Measurements from ENCODE around the gene TSPAN18. TPM values are rescaled to one million over a fixed set of nuclear protein-coding genes. Genes with fewer than 3 reads are reported as not detected.

The TSPAN18 gene
- polyA plus RNA-seq, 6 donors from 2014 or later: 0.27 to 1.6 (median 1.1) TPM; not detected in 1

DNA sequence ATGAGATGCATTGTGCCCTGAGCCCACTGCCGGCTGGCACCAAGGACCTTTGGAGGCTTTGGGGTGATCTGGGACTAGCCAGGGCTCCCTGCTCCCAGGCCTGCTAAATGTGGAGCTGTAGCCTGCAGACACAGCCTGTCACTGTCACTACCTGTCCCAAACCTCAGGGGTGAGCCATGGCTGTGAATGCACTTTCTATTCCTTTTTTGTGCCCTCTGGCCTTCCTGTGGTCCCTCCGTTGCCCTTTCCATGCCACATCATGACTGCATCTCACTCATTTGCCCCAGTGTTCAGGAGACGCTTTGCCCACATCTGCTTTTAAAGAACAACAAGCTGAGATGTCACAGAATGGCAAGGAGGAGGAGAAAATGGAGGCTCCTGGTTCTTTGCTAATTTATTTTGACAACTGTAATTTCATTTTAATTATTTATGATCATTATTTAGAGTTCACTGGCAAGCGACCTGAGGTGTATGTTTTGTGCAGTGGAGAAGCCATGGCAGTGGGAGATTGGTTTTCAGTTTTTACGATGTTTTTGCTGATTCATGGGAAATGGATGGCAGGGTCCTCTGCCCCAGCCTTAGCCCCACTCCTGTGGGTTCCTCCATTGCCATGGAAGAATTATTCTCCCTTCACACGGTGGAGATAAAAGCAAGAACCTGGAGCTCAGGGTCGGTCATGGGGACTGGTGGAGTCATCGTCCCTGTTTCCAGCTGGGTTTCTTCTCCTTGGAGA lies 69.2 kb downstream of the TSPAN18 start:
- no peaks in the 10 kb centered on the region for H3K4me1 Mint-ChIP-seq
- no peaks in the 10 kb centered on the region for H3K9me3 Mint-ChIP-seq
- no peaks in the 10 kb centered on the region for H3K36me3 Mint-ChIP-seq
- no peak for ATAC-seq (ENCODE audit: low read depth in 2 of 2)
- no peak for DNase-seq
- H3K27me3 Mint-ChIP-seq: peaks cover 1 to 31% (median 21%) of the 10 kb centered on the region in 3 donors
- H3K4me3 Mint-ChIP-seq: no peak overlapping the region
- H3K27ac Mint-ChIP-seq: no peak overlapping the region

DNA sequence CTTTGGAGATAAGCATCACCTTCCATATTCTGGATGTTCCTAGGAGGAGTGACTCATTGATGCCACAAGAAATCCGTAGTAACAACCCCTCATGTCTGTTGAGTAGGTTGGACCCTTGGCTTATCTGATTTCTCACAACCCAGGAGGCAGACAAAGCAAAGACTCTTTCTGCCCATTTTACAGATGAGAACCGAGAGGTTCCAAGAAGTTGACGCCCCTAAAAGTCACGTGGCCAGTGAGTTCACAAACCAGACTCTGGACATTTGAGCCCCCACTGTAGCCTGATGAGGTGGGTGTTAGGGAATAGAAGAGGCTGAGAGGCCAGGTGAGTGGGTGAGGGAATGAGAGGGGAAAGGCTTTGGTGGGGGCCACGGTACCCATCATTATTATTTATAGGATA lies 70.3 kb downstream of the TSPAN18 start:
- DNase-seq (no peak), ATAC-seq (ENCODE audit: low read depth in 2 of 2) (no peak)
- no peak overlapping the region for H3K27ac Mint-ChIP-seq
- H3K4me1 Mint-ChIP-seq: no peaks in the 10 kb centered on the region
- no peaks in the 10 kb centered on the region for H3K36me3 Mint-ChIP-seq
- peaks cover 7 to 39% (median 31%) of the 10 kb centered on the region in 3 donors for H3K27me3 Mint-ChIP-seq
- H3K4me3 Mint-ChIP-seq: no peak overlapping the region
- no peaks in the 10 kb centered on the region for H3K9me3 Mint-ChIP-seq

DNA sequence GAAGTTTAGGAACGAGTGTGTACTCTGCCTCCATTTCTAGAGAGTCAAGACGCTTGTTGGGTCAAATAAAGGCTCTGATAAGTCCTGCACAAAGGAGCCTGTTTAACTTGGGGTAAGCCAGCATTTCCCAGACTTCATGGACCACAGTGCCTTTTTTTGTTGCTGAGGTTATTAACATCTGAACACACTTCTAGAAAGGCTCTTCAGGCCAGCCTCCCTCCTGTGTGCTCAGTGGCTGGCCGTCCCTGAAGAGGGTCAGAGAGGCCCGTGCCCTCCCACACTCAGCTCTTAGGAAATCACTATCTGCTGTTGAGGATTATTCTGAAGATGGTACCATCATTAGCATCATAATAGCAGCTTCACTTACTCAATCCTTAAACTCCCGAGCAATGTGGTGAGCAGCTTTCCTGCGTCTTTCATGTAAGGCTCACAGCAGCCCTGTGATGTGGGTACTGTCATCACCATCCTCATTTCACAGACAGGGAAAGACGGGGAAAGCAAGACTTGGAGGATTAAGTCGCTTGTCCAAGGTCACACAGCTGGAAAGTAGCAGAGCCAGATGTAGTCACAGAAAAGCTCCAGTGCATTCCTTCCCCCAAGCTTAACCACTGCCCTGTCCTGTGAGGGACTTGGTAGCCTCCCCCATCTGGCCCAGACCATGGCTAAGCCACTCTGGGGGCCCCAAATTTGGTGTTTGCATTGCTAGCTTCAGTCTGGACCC lies 71.3 kb downstream of the TSPAN18 start:
- Mint-ChIP-seq H3K4me1 (no peaks in the 10 kb centered on the region), H3K4me3 (no peak overlapping the region), H3K9me3 (no peaks in the 10 kb centered on the region), H3K27me3 (peaks cover 7 to 41% (median 40%) of the 10 kb centered on the region in 3 donors), H3K27ac (no peak overlapping the region), H3K36me3 (no peaks in the 10 kb centered on the region)
- no peak for ATAC-seq (ENCODE audit: low read depth in 2 of 2)
- no peak for DNase-seq

DNA sequence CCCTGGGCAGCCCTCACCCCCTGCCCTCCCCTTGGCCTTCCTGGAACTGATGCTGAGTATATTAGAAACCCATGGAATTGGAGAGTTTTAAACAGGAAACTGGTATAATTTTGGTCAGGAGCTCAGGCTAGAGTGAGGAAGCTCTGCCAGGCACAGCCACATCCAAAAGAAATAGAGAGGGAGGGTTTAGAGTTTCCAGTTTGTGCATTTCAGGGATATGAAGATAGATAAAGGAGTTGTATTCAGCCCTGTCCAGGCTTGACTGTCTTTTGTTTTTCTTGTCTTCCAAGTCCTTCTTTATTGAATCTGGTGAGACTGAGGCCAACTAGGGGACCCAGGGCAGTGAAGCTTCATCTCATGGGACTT lies 71.8 kb downstream of the TSPAN18 start:
- H3K27me3 Mint-ChIP-seq: peaks cover 12 to 46% (median 43%) of the 10 kb centered on the region in 3 donors
- ATAC-seq (ENCODE audit: low read depth in 2 of 2) (no peak), DNase-seq (no peak)
- no peak overlapping the region for H3K4me3 Mint-ChIP-seq
- H3K9me3 Mint-ChIP-seq: no peaks in the 10 kb centered on the region
- H3K36me3 Mint-ChIP-seq: no peaks in the 10 kb centered on the region
- H3K27ac Mint-ChIP-seq: no peak overlapping the region
- H3K4me1 Mint-ChIP-seq: no peaks in the 10 kb centered on the region

DNA sequence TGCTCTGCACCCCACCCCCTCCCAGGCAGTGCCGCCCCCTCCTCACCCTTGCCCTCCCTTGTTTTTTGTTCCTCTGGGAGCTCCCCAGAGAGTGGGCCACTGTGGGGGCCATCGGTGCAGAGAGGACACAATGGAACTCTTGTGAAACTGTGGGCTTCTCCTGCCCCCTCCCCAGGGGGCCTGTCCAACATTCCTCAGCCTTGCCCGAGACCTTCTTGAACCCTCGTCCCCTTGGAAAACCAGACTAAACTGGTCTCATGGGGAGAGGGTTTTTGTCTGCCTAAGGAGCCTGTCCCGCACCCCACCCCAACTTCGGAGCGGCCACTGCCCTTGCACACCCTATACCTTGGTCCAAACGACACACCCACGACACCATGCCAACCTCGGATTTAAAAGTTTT lies 72.2 kb downstream of the TSPAN18 start:
- Mint-ChIP-seq H3K9me3 (no peaks in the 10 kb centered on the region), H3K4me1 (no peaks in the 10 kb centered on the region), H3K4me3 (no peak overlapping the region), H3K27ac (no peak overlapping the region), H3K27me3 (peaks cover 15 to 47% (median 42%) of the 10 kb centered on the region in 3 donors), H3K36me3 (no peaks in the 10 kb centered on the region)
- ATAC-seq (ENCODE audit: low read depth in 2 of 2) (no peak), DNase-seq (no peak)

DNA sequence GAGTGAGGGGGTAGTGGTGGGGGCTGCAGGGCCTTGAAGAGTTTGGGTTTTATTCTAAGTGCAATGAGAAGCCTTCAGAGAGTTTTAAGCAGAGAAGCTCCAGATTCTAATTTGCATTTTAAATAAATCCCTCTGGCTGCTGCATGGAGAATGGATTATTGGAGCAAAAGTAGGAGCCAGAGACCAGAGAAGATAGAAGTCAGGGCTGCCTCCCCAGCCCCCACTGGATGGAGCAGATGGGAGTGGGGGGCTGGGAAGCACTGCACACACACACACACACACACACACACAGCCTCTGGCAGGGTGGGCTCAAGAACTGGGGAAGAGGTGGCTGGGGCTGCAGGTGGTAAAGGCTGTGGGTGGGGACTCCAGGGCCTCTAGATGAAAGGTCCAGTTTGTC lies 75.6 kb downstream of the TSPAN18 start:
- peaks cover 15 to 41% (median 34%) of the 10 kb centered on the region in 3 donors for H3K27me3 Mint-ChIP-seq
- no peaks in the 10 kb centered on the region for H3K4me1 Mint-ChIP-seq
- H3K36me3 Mint-ChIP-seq: no peaks in the 10 kb centered on the region
- no peak overlapping the region for H3K4me3 Mint-ChIP-seq
- peaks cover 0 to 1% (median 0%) of the 10 kb centered on the region in 7 donors for H3K9me3 Mint-ChIP-seq
- H3K27ac Mint-ChIP-seq: no peak overlapping the region
- ATAC-seq (ENCODE audit: low read depth in 2 of 2) (no peak), DNase-seq (no peak)

DNA sequence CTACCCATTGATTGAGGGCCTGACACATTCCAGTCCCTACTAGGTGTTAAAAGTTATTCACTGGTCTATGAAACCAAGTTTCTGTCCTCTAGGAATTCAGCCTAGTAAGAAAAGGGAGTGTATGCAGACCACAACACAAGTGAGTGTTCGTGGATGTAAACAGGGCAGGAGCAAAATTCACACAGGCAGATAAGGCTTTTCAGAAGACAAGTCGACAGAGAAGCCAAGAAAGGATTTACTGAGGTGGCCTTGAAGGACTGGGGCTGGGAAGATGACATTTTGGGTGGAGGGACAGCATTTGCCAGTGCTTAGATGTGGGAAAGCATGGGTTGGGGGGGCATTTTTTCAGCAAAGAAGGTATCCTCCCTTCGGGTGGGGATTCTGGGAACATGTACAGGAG lies 76.2 kb downstream of the TSPAN18 start:
- ATAC-seq (ENCODE audit: low read depth in 2 of 2) (no peak), DNase-seq (no peak)
- Mint-ChIP-seq H3K4me1 (no peaks in the 10 kb centered on the region), H3K27me3 (peaks cover 15 to 37% (median 28%) of the 10 kb centered on the region in 3 donors), H3K36me3 (no peaks in the 10 kb centered on the region), H3K27ac (no peak overlapping the region), H3K4me3 (no peak overlapping the region), H3K9me3 (peaks cover 0 to 1% (median 0%) of the 10 kb centered on the region in 7 donors)

DNA sequence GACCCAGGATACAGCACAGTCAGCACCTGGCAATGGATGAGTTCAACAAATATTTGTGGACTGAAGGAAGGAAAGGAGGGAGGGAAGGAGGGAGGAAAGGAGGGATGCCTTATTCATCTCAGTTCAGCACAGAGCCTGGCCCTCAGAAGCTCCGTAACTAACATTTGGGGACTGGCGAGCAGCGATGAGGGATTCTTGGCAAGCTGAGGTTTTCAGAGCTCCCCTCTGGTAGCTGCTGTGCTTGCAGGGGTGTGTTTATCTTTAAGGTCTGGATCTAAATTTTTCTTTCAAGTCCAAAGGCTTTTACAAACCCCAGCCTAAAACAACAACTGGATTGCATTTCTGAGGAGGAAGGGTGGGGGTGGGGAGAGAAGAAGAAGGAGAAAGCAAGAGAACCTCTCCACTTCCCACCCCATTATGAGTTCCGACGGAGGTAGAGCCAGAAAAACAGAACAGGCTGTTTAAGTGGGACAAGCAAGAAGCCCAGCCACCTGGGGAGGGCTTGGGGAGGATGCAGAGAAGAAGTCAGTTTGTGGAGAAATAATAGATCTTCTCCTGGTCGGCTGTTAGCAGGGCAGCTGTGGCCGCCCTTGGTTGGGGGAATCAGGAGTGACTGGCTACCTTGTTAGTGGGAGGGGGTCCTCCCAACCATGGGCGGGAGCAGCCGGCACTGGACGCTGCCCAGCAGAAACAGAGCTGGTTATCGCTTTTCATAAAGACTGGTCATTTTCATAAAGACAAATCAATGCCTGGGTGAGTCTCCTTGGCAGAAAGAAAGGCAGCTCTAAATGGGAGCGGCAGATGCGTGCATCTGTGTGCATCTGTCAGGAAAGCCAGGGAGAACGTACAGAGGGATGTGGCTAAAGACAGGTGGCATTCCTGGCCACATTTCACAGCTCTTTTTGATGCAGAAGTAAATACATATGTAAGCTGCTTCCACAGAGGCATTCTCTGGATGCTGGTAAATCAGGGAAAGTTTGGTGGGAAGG lies 78.0 kb downstream of the TSPAN18 start:
- DNase-seq: no peak
- H3K4me3 Mint-ChIP-seq: no peak overlapping the region
- peaks cover 15 to 37% (median 28%) of the 10 kb centered on the region in 3 donors for H3K27me3 Mint-ChIP-seq
- H3K9me3 Mint-ChIP-seq: peaks cover 0 to 1% (median 0%) of the 10 kb centered on the region in 7 donors
- H3K36me3 Mint-ChIP-seq: no peaks in the 10 kb centered on the region
- H3K27ac Mint-ChIP-seq: no peak overlapping the region
- H3K4me1 Mint-ChIP-seq: no peaks in the 10 kb centered on the region
- no peak for ATAC-seq (ENCODE audit: low read depth in 2 of 2)

DNA sequence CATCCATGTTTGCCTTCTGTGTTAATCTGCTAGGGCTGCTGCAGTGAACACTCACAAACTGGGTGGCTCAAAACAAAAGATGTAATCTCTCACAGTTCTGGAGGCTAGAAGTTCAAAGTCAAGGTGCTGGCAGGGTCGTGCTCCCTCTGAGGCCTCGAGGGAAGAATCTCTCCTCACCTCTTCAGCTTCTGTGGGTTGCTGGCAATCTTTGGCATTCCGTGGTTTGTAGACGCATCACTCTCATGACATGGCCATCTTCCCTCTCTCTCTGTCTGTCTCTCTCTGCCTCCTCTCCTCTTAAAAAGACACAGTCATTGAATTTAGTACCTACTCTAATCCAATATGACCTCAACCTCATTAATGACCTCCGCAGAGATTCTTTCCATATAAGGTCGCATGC lies 78.8 kb downstream of the TSPAN18 start:
- Mint-ChIP-seq H3K36me3 (no peaks in the 10 kb centered on the region), H3K27me3 (peaks cover 19 to 37% (median 28%) of the 10 kb centered on the region in 3 donors), H3K9me3 (peaks cover 0 to 1% (median 0%) of the 10 kb centered on the region in 7 donors), H3K4me3 (no peak overlapping the region), H3K4me1 (no peaks in the 10 kb centered on the region), H3K27ac (peak overlapping the region in 1 of 6 donors; percentile 16)
- ATAC-seq (ENCODE audit: low read depth in 2 of 2) (no peak), DNase-seq (no peak)

DNA sequence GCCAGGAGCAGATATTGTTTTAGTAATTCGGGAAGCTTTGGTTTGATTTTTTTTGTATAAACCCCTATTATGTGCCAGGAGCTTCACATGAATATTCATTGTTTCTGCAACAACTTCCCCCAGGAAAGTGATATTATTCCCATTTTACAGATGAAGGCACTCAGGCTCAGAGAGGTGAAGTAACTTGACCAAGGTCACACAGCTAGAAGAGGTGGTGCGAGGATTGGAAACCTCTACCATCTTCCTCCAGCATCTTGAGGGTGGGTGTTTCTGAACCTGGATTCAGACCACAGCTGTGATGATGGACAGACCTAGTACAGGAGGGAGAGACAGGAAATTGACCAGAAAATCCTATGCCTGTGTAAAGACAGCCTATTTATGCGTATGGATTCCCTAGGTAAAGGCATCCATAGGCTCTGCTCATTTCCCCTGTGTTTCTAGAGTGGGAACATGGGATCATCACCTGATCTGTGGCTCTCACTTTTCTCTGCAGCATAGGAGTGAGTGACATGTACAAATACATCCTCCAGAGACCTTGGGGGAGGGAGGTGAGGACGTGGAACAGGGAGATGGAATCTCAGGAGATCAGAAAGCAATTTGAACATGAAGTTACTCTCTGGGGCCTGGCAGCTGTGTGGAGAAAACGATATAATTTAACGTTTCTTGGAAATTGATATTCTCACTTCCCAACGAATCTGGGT lies 81.4 kb downstream of the TSPAN18 start:
- Mint-ChIP-seq H3K27me3 (peaks cover 5 to 20% (median 16%) of the 10 kb centered on the region in 3 donors), H3K9me3 (peaks cover 0 to 1% (median 0%) of the 10 kb centered on the region in 7 donors), H3K4me1 (no peaks in the 10 kb centered on the region), H3K27ac (no peak overlapping the region), H3K36me3 (no peaks in the 10 kb centered on the region), H3K4me3 (no peak overlapping the region)
- DNase-seq (no peak), ATAC-seq (ENCODE audit: low read depth in 2 of 2) (no peak)

DNA sequence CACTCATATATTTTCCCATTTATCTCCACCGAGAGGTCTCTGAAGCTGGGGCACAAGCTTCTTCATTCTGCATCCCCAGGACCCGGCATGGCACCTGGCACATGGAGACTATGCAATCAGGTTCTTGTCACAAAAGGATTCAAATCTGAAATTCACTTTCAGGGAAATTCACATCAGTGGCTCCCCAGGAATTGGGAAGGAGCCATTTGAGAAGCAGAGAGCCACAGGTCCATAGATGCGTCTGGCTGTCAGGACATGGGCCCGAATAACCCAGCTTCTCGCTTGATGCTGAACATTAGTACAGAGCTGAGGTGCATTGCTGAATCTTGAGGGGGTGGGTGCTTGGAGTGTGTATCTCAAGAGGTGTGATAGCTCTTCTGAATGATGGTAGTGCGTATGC lies 82.5 kb downstream of the TSPAN18 start:
- Mint-ChIP-seq H3K27me3 (peaks cover 0 to 14% (median 10%) of the 10 kb centered on the region in 3 donors), H3K4me1 (no peaks in the 10 kb centered on the region), H3K36me3 (no peaks in the 10 kb centered on the region), H3K27ac (no peak overlapping the region), H3K4me3 (peak overlapping the region in 1 of 8 donors; percentile 36), H3K9me3 (peaks cover 0 to 1% (median 0%) of the 10 kb centered on the region in 7 donors)
- ATAC-seq (ENCODE audit: low read depth in 2 of 2) (no peak), DNase-seq (no peak)

DNA sequence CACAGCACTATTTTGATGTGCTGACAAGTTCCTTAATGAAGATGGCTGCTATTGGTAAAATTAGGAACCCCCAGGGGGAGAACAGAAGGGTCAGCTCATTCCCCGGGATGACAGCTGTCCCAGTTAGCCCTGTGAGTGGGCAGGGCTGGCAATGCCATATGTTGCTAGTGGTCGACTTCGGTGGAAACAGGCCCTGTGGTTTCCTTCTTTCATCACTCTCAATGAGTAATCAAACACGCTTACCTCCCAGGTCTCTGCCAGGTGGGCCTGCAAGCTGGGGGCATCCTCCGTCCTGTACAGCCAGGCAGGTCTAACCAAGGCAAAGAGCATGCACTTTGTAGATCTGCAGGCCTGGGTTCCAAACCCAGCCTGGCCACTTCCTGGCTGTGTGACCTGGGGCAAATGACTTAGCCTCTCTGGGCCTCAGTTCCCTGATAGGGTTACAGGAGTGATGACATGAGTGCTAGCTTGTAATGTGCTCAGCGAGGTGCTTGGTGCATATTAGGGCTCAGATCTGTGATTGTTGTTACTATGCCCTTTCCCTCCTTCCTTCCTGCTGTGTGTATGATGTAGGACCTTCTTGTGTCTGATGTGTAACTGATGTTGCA lies 85.2 kb downstream of the TSPAN18 start:
- H3K27ac Mint-ChIP-seq: no peak overlapping the region

More for the DNA sequence above, 85.2 kb downstream of the TSPAN18 start:
- no peak for ATAC-seq (ENCODE audit: low read depth in 2 of 2)
- Mint-ChIP-seq H3K9me3 (peaks cover 0 to 2% (median 0%) of the 10 kb centered on the region in 7 donors), H3K4me3 (no peak overlapping the region), H3K36me3 (no peaks in the 10 kb centered on the region), H3K27me3 (peaks cover 0 to 12% (median 10%) of the 10 kb centered on the region in 3 donors), H3K4me1 (peaks cover 0 to 3% (median 2%) of the 10 kb centered on the region in 3 donors)
- DNase-seq: no peak

Data from naive B cell (primary cell).